GM10266 (cell line): ENCODE data around the gene TNIK.

ENCODE experiments used
- DNase-seq: peaks from one replicate; pipeline ENCODE4 v3.0.0; 2012; ENCODE audit errors: extremely low spot score
- TF ChIP-seq, protein P1 (sequence below): IDR thresholded peaks from 2 replicates; pipeline ENCODE4 v1.5.1; 2012; ENCODE audit warnings: mild to moderate bottlenecking, low read depth; ENCODE audit not compliant: control insufficient read depth, insufficient read depth; ENCODE audit errors: missing control alignments

The TNIK gene

DNA sequence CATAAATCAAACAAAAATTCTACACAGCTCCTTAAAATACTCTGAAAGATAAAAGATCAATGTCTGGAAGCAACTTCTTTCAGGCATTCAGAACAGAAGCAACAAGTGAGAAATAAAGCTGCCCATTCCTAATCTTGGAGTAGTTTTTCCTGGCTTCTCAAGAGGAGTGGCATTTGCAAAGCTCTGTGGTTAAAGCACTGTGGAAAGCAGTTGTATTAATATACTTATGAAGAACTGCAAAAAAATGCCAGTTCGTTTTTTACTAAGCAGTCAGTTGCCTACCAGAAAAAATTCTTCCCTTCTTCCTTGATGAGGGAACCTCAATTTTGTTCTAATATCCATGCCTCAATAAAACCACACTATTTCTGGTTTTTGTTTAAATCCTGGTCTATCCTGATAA is 197.8 kb downstream of the TNIK start:
- TF ChIP-seq, protein P1, sequence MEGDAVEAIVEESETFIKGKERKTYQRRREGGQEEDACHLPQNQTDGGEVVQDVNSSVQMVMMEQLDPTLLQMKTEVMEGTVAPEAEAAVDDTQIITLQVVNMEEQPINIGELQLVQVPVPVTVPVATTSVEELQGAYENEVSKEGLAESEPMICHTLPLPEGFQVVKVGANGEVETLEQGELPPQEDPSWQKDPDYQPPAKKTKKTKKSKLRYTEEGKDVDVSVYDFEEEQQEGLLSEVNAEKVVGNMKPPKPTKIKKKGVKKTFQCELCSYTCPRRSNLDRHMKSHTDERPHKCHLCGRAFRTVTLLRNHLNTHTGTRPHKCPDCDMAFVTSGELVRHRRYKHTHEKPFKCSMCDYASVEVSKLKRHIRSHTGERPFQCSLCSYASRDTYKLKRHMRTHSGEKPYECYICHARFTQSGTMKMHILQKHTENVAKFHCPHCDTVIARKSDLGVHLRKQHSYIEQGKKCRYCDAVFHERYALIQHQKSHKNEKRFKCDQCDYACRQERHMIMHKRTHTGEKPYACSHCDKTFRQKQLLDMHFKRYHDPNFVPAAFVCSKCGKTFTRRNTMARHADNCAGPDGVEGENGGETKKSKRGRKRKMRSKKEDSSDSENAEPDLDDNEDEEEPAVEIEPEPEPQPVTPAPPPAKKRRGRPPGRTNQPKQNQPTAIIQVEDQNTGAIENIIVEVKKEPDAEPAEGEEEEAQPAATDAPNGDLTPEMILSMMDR: no peak
- no peak for DNase-seq

DNA sequence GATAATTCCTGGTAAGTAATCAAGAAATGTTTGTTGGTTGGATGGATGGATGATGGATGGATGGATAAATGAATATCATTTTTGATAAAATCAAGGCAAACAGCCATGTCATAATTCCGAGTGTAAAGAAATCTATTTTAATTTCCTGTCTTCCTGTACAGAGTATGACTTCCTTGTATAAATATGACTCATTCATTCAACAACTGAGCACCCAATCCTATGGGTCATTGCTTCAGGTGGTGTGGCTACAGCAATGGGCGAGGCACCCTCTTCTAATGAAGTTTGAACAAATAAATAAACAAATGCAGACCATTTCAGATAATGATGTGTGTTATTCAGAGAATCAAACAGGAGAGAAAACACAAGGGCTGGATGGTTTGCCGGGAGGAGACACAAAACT is 198.7 kb downstream of the TNIK start:
- no peak for DNase-seq
- TF ChIP-seq, protein P1: no peak

DNA sequence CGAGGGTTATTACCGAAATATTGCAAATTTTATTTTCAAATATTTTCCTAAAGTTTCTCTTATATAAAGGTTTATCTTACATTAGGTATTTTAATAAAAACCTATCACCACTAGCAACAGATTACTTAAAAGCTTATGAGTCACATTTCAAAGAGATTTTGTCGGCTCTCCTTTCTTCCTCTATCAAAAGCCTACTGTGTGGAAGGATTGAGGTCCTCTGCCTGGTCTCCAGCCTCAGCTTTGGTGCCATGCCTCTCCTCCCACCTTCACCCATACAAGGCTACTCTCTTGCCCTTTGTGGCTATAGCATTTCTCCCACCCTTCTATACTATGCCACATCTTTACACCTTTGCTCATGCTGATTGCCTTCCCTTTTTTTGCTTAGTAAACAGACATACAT is 199.3 kb downstream of the TNIK start:
- TF ChIP-seq, protein P1: no peak
- no peak for DNase-seq

DNA sequence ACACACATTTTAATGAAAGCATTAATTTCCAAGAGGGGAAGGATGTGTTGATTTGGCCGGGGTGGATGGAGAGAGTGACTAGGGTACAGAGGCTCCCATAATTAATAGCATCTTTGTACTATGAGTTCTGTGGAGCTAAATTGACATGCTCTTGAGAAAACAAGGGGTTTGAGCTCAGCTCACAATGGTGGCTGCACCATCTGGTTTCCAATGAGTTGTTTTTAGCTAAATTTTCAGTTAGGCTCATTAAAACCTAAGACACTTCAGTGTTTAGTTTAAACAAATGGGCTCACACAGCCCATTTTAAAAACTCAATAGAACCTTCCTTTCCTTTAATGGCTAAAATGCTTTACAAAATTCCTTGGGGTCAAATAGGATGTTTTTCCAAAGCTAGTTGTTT is 199.7 kb downstream of the TNIK start:
- no peak for DNase-seq
- TF ChIP-seq, protein P1: no peak

DNA sequence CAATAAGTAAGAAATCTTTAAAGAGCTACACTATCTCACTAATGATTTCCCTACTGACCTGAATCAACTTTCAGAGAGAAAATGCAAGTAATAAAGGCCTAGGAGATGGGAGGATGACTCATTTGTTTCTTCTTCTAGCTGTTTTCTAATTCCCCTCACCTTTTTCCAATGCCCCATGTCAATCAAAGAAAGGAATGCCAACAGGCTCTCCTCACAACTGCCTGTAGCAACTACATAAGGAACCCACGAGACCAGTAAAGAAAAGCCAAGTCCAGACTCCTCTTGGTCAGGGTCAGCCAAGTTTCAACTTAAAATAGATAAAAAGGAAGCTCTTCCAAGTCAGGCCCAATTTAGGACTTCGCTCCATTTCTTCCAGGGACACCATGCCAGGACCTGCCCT is 201.9 kb downstream of the TNIK start:
- TF ChIP-seq, protein P1: no peak
- no peak for DNase-seq

DNA sequence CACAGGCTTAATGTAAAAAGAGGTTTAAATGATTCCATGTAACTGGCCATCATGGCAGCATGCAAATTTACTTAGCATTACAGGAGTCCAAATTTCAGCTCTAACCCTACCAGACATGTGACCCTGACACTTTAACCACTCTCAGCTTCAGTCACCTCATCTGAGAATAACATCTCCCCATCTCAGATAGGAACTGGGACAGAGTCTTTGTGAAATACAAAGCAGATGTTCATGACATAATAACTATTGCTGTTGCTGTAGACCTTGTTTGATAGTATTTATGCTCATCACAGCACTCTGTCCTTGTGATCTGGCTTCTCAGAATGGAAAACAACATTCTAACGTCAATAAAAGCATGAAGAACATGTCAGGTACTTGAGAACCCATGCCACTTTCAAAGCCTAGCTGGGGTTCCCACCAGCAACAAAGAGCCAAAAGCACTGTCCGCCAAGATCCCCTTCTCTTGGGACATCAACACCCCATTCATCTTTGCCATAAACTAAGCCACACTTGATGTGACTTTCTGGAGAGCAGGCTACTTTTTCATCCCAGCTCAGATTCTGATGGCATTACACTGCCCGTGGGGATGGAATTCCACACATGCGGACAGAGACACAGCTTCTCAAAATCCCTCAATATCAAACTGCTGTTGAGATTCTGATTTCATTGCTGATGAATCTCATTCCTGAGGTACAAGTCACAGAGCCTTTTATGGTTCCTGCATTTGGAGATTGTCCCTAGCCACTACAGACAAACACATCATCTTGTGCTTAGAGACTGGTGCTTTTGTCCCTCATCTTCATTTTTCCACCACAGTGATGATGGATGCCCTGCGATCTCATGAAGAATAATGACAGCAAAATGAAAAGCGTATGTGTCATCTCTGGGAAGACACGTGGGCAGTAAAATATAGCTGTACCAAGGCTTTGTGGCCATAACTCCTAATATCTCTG is 202.7 kb downstream of the TNIK start:
- TF ChIP-seq, protein P1: no peak
- DNase-seq: peak; percentile 68

DNA sequence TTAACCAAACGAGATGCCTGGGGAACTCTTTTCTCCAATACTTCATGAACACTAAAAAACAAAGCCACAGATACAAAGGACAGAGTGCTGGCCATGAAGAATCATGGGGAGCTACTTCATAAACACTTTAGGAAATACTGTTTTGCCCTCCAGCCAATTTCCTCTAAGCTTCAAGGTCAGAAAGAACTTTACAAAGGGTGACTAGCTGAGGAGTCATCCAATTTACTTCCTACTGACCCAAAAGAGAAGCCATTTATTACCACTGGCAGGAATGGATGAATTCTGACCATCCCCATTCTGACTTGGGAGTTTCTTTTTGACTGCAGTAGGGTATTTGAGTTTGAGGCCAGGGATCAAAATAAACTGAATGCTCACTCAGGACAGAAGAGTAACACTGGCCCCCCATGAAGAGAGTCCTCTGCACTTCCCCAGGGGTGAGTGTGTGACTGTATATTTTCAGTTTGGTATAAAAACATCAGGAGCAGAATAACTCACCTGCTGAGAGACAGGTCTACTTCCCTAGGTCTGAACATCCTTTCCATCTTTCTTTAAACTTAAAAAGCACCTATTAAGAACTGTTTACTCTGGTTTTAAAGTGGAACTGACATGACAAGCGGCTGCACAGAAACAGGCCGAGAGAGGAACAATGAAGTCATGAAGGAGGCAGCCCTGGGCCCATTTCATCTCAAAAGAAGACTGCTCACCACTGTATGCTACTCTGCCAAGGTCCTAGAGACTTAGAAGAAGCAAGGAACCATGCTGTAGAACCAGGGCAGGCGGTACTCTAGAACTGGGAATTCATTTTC is 203.6 kb downstream of the TNIK start:
- TF ChIP-seq, protein P1: no peak
- DNase-seq: no peak
